HG02759 (cell line): ENCODE results near the gene MTMR3.
"Not testable (repeated sequence)": the region's sequence is repeated elsewhere in the genome, so short reads cannot be mapped to it uniquely, and the experiment has no call there.

Experiments used
- ATAC-seq: cut with Tn5 transposase; IDR thresholded peaks from one replicate; pipeline ENCODE4 v1.9.1; 2021; ENCODE audit warnings: mild to moderate bottlenecking, moderate library complexity; ENCODE audit not compliant: unreplicated experiment

MTMR3 gene

GRCh38 chr22:30044881-30045493, 162.0 kb downstream of the MTMR3 start:
- no peak for ATAC-seq

DNA sequence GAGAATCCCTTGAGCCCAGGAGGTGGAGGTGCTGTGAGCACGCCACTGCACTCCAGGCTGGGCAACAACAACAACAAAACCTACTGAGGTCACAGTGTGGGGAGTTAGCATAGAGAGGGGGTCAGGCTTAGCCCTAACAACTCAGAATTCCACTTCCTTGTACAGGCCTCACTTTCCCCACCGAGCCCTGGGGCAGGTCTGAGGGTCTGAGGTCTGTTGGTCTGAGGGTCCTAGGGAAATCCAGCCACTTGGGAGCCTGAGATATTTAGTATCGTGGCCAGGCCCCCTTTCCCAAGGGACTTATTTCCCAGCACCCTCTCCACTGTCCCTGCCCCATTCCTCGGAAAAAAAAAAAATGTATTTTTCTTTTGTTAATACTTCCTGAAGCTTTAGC, 162.5 kb downstream of the MTMR3 start:
- no peak for ATAC-seq

GRCh38 chr22:30045901-30046715, 163.1 kb downstream of the MTMR3 start:
- ATAC-seq, result no peak

GRCh38 chr22:30046716-30047363, 163.9 kb downstream of the MTMR3 start:
- ATAC-seq, result no peak

DNA sequence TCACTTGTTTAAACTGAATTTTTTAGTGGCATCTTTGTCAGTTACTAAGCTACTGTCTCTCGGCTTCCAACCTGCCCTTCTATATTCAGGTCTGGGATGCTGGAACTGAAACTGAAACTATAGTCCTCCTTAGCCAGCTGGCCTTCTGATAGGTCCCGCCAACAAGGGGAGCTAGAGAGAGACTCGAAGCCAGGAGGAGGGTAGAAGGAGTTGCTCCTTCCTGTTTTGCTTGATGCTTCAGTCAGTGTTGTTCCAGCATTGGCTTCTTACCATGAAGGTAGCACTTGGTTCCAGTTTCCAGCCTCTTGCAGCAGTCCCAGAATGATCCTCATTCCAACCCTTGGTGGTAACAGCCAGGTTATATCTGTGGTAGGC, 164.4 kb downstream of the MTMR3 start:
- ATAC-seq, result no peak

DNA sequence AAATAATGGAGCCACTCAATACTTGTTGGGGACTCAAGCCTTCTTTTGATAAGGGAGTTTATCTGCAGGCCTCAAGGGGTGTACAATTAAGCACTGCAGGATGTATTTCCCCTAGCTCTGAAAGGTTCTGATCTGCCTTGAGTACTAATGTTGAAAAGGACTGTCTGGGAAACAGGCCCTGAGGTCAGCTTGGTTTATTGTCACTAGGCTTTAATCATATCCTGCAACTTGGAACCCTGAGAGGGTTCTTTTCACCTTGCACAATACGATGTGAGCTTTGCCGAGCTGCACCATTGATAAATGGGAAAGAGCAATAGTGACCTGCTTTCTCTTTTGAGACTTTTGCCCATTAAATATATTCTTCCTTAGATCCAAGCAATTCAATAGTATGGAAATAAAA, 165.7 kb downstream of the MTMR3 start:
- ATAC-seq, result no peak

- no peak for ATAC-seq
These were observed 171.2 kb downstream of the MTMR3 start for GRCh38 chr22:30054067-30054763.

DNA sequence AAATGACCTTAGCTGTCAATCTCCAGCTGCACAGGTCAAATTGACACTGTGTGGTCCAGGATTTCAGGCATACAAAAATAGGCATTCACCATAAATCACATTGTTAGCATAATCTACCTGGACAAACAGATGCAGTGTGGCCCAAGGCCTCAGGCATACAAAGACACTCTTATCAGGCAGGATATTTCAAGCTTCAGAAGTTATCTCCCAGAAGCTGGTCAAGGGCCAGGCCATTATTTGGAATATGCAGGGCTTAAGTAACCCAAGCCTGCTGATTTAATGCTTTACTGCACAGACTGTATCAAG, 171.7 kb downstream of the MTMR3 start:
- no peak for ATAC-seq

GRCh38 chr22:30056015-30056414, 173.0 kb downstream of the MTMR3 start:
- no peak for ATAC-seq

- ATAC-seq, result no peak
These were observed 174.4 kb downstream of the MTMR3 start for GRCh38 chr22:30057375-30057774.

- ATAC-seq, result not testable (repeated sequence)
These were observed 176.5 kb downstream of the MTMR3 start for GRCh38 chr22:30059346-30060020.

DNA sequence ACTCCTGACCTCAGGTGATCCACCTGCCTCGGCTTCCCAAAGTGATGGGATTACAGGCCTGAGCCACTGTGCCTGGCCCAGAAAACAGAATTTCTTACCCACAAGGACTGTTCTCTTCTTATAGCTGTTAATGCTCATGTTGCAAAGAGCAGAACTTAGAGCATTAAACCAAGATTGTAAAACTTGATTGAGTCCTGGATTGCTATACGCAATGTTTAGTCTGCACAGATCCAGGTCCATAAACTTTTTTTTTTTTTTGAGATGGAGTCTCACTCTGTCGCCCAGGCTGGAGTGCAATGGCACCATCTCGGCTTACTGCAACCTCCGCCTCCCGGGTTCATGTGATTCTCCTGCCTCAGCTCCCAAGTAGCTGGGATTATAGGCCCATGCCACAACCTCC, 178.1 kb downstream of the MTMR3 start:
- ATAC-seq, result not testable (repeated sequence)

- ATAC-seq, result no peak
These were observed 179.3 kb downstream of the MTMR3 start for GRCh38 chr22:30062259-30062658.

DNA sequence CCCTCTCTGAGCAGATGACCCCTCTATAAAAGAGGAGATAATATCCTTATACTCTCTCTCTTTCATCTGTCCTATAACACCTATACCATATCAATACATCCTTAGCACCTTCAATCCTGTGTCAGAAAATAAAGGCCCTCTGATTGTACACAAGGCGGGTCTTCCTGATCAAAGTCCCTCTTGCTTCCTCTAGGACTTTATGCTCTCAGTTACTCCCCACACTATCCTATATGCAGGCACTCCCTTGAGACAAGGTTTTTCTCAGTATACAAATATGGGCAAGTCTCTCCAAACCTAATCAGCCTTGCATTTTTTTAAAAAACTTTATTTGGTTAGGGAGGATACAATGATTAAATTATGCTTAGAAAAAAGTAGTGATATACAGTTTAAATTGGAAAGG, 180.0 kb downstream of the MTMR3 start:
- no peak for ATAC-seq

DNA sequence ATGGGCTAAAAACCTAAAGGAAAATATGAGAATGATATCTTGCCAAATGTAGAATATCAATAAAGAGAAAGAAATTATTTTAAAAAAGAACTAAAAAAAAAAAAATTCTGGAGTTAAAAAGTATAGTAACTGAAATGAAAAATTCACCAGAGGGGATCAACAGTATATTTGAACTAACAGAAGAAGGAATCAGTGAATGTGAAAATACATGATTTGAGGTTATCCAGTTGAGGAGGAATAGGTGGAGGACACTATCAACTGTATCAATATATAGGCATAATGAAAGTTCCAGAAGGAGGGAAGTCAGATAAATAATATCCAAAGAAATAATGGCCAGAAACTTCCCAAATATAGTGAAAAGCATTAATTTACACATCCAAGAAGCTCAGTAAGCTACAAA, 181.2 kb downstream of the MTMR3 start:
- no peak for ATAC-seq

- ATAC-seq, result no peak
These were observed 190.8 kb downstream of the MTMR3 start for GRCh38 chr22:30073743-30074142.

- ATAC-seq, result no peak
These were observed 191.2 kb downstream of the MTMR3 start for GRCh38 chr22:30074147-30074546.

DNA sequence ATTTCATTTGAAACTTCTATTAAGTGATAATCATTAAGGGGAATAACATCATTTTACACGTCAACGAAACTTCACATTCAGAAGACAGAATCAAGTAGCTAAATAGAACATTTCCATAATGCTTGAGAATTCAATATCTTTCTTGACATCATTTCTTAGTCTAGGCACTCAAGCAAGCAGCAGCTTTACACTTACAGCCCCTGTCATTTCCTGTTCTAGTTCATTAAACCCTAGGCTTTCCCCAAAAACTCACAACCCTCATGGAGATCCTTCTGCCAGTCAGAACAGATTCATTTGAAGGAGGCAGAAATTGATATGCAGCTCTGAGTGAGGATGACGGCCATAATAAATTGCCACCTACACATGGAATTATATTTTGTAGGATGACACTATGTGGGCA, 192.0 kb downstream of the MTMR3 start:
- no peak for ATAC-seq

DNA sequence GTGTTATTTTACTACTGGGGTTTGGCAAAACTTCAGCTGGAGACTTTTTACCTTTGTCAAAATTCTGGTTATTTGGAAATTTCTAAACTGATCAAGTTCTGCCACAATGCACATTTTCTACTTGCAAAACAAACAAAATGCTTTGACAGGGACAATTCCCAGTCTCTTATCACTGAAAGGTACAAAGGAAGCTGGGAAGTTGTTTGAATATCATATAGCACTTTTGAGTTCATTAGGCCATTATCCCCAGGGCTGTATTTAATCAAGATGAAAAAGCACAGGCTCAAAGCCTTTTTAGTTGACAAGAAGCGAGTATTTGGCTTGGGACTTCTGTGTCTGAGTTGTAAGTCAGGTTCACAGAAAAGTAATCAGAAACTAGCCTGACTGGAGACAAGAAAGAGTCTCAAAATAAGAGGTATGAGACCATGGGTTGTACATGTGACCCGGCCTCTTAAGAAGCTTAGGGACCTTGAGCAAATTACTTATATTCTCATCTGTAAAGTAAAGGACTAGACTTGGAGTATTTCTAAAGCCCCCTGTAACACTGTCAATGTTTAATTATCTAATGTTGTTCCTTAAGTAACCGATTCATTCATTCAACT, 194.4 kb downstream of the MTMR3 start:
- no peak for ATAC-seq
